Smooth muscle cell (in vitro differentiated cells): Measurements from ENCODE around the gene MYRIP. TPM values are rescaled to one million over a fixed set of nuclear protein-coding genes. Genes with fewer than 3 reads are reported as not detected.

ENCODE experiments used
- DNase-seq: peaks from one replicate; lab custom pipeline; 2025; ENCODE audit not compliant: unreplicated experiment; lab: John Stamatoyannopoulos, UW
- H2AFZ ChIP-seq: fragments of 200-600 bp; sonication (generic); 2 replicates; pipeline ENCODE4 v1.6.0; 2016; ENCODE audit warnings: antibody characterized with exemption, low read depth, mild to moderate bottlenecking
- H3F3A ChIP-seq: fragments of 200-600 bp; sonication (generic); 2 replicates; pipeline ENCODE4 v1.6.0; 2017; ENCODE audit warnings: antibody characterized with exemption, low read depth
- H3K27ac ChIP-seq: fragments of 200-600 bp; sonication (generic); 2 replicates; pipeline ENCODE4 v1.5.1; 2016; ENCODE audit warnings: low read depth, mild to moderate bottlenecking
- H3K27me3 ChIP-seq: fragments of 200-600 bp; sonication (generic); 2 replicates; pipeline ENCODE4 v1.6.1; 2016; ENCODE audit warnings: low read depth, mild to moderate bottlenecking
- H3K36me3 ChIP-seq: fragments of 200-600 bp; sonication (generic); 2 replicates; pipeline ENCODE4 v1.5.1; 2016; ENCODE audit warnings: low read depth
- H3K4me1 ChIP-seq: fragments of 200-600 bp; sonication (generic); 2 replicates; pipeline ENCODE4 v1.5.1; 2016; ENCODE audit warnings: low read depth
- H3K4me2 ChIP-seq: fragments of 200-600 bp; sonication (generic); 2 replicates; pipeline ENCODE4 v1.6.0; 2016; ENCODE audit warnings: mild to moderate bottlenecking
- H3K4me3 ChIP-seq: fragments of 200-600 bp; sonication (generic); 2 replicates; pipeline ENCODE4 v1.5.1; 2016; ENCODE audit warnings: mild to moderate bottlenecking
- H3K79me2 ChIP-seq: fragments of 200-600 bp; sonication (generic); 2 replicates; pipeline ENCODE4 v1.6.0; 2016; ENCODE audit warnings: low read depth, mild to moderate bottlenecking
- H3K9ac ChIP-seq: fragments of 200-600 bp; sonication (generic); 2 replicates; pipeline ENCODE4 v1.6.0; 2016; ENCODE audit warnings: low read depth
- H3K9me3 ChIP-seq: fragments of 200-600 bp; sonication (generic); replicated peaks from 2 replicates; pipeline ENCODE4 v1.5.1; 2016; ENCODE audit warnings: low read depth
- H4K20me1 ChIP-seq: fragments of 200-600 bp; sonication (generic); 2 replicates; pipeline ENCODE4 v1.6.0; 2016; ENCODE audit warnings: low read depth
- CTCF ChIP-seq: fragments of 200-600 bp; sonication (generic); IDR thresholded peaks from 2 replicates; pipeline ENCODE4 v1.5.1; 2017; ENCODE audit warnings: borderline replicate concordance, mild to moderate bottlenecking, antibody characterized with exemption; ENCODE audit not compliant: insufficient read depth, poor library complexity, severe bottlenecking
- WGBS: methylation state at CpG from one replicate; pipeline ENCODE4 v1.1.7; 2016; ENCODE audit warnings: low lambda C conversion rate; 5-methylcytosine and 5-hydroxymethylcytosine counted together
- polyA plus RNA-seq: library from polyadenylated mRNA; unstranded; fragments of >200 nt; fragmentation: Nextera tagmentation; extraction: Ambion mirVana; gene quantifications from 2 replicates; pipeline ENCODE4 v1.2.1, GENCODE V29; 2016
- total RNA-seq: library from RNA; depleted of rRNA; stranded (reverse); fragments of >200 nt; gene quantifications from 2 replicates; pipeline ENCODE4 v1.2.3, GENCODE V29; 2014

Gene MYRIP
- total and polyA plus RNA-seq, 2 experiments from 2014 or later, result not detected

GRCh38 chr3:40148827-40149226 lies 339.4 kb downstream of the MYRIP start:
- H3K27me3 ChIP-seq, result peaks cover 4% of the 10 kb centered on the region
- H3K79me2 ChIP-seq, result no peaks in the 10 kb centered on the region
- 87% methylated on average over 2 of the region's 2 CpGs for WGBS
- no peaks in the 10 kb centered on the region for H3F3A ChIP-seq
- no peaks in the 10 kb centered on the region for H4K20me1 ChIP-seq
- H3K9me3 ChIP-seq, result no peaks in the 10 kb centered on the region
- no peak for TF ChIP-seq CTCF
- H3K36me3 ChIP-seq, result no peaks in the 10 kb centered on the region
- no peak overlapping the region for H3K4me3 ChIP-seq
- H2AFZ ChIP-seq, result no peak overlapping the region
- no peak for DNase-seq
- H3K27ac ChIP-seq, result no peak overlapping the region
- no peak overlapping the region for H3K9ac ChIP-seq
- H3K4me1 ChIP-seq, result no peaks in the 10 kb centered on the region
- H3K4me2 ChIP-seq, result no peak overlapping the region

- Histone ChIP-seq H2AFZ (no peak overlapping the region), H3K4me1 (no peaks in the 10 kb centered on the region), H3K9ac (no peak overlapping the region), H3K9me3 (no peaks in the 10 kb centered on the region), H3K4me3 (no peak overlapping the region), H3K4me2 (no peak overlapping the region), H3K79me2 (no peaks in the 10 kb centered on the region), H3K27me3 (peaks cover 4% of the 10 kb centered on the region), H3K27ac (no peak overlapping the region), H3F3A (no peaks in the 10 kb centered on the region), H4K20me1 (no peaks in the 10 kb centered on the region), H3K36me3 (no peaks in the 10 kb centered on the region)
- no peak for TF ChIP-seq CTCF
- DNase-seq, result no peak
- 81% methylated on average over 1 of the region's 1 CpG for WGBS
These were observed 343.2 kb downstream of the MYRIP start for GRCh38 chr3:40152482-40153133.

- H3K79me2 ChIP-seq, result no peaks in the 10 kb centered on the region
- no peak overlapping the region for H3K4me2 ChIP-seq
- H3K27me3 ChIP-seq, result no peaks in the 10 kb centered on the region
- no peaks in the 10 kb centered on the region for H4K20me1 ChIP-seq
- no peak overlapping the region for H3K27ac ChIP-seq
- H3K4me1 ChIP-seq, result no peaks in the 10 kb centered on the region
- TF ChIP-seq CTCF, result no peak
- H3K4me3 ChIP-seq, result no peak overlapping the region
- no peaks in the 10 kb centered on the region for H3K9me3 ChIP-seq
- 79% methylated on average over 6 of the region's 6 CpGs for WGBS
- H2AFZ ChIP-seq, result no peak overlapping the region
- no peak overlapping the region for H3K9ac ChIP-seq
- no peak for DNase-seq
- H3K36me3 ChIP-seq, result no peaks in the 10 kb centered on the region
- no peaks in the 10 kb centered on the region for H3F3A ChIP-seq
These were observed 351.5 kb downstream of the MYRIP start for GRCh38 chr3:40160933-40161332.

GRCh38 chr3:40162616-40163015 lies 353.2 kb downstream of the MYRIP start:
- no peak for TF ChIP-seq CTCF
- H3K4me3 ChIP-seq, result no peak overlapping the region
- H3F3A ChIP-seq, result no peaks in the 10 kb centered on the region
- H3K9me3 ChIP-seq, result no peaks in the 10 kb centered on the region
- no peaks in the 10 kb centered on the region for H3K4me1 ChIP-seq
- no peaks in the 10 kb centered on the region for H4K20me1 ChIP-seq
- H3K27ac ChIP-seq, result no peak overlapping the region
- no peak overlapping the region for H3K4me2 ChIP-seq
- H2AFZ ChIP-seq, result no peak overlapping the region
- DNase-seq, result no peak
- no peaks in the 10 kb centered on the region for H3K79me2 ChIP-seq
- no peaks in the 10 kb centered on the region for H3K27me3 ChIP-seq
- no peak overlapping the region for H3K9ac ChIP-seq
- no peaks in the 10 kb centered on the region for H3K36me3 ChIP-seq
